ENCODE data around the gene ARHGEF25. TPM values are rescaled to one million over a fixed set of nuclear protein-coding genes. Genes with fewer than 3 reads are reported as not detected.
A peak's percentile ranks its signal among the peaks of the same experiment; 100 is the strongest.
"Not testable (repeated sequence)": the region's sequence is repeated elsewhere in the genome, so short reads cannot be mapped to it uniquely, and the experiment has no call there.

ARHGEF25 gene
- total RNA-seq (2014; rRNA removed; shearing (Covaris generic)): 8.5 and 11.7 TPM in 2 replicates

DNA sequence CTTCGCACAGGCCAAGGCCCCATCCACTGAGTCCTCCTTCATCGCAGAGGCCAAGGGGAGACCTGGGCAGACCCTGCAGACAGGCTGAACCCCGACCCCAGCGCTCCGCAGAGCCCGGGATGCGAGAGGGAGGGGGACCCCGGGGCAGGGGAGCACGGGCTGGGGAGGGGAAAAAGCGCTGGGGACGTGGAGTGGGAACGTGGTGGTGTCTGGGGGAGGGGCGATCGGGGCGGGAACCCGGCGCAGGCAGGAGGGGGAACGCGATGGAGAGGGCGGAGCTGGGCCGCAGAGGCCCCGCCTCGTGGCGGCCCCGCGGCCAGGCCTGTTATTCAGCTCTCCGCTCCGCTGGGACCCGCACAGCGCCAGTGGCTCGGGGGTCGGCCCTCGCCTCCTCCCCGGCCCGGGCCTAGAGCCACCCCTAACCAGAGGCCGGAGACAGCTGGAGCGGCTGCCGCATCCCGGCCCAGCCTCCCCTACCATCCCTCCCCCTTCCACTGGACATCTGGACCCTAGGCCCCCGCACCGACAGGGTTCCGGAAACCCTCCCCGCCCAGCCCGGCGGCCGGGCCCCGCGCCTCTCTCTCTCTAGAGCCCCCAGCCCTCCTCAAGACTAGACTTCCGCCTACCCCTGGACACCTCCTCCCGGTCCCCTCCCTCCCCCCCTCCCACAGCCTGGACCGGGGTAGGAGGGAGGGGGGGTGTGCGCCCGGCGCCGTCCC lies at the start of gene ARHGEF25:
Gene ARHGEF25, plus strand, starts transcription at position 328 of the 719 bp plus-strand sequence. CDS start 460 bp downstream, outside the sequence.
- no peak for DNase-seq (ENCODE audit: low spot score)

DNA sequence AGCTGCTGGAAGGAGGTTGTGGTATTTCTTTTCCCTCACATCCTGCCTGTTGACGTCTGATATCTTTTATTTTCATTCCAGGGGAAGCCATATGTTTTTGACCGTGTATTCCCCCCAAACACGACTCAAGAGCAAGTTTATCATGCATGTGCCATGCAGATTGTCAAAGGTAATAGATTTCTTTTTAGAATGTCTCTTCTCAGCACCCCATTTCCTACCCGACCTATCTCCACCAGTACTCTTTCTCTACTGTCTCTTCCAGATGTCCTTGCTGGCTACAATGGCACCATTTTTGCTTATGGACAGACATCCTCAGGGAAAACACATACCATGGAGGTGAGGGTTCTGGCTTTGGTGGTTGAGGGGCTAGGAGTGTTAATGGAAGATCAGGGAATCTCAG lies 47.9 kb upstream of the ARHGEF25 start:
- DNase-seq (ENCODE audit: low spot score): no peak

DNA sequence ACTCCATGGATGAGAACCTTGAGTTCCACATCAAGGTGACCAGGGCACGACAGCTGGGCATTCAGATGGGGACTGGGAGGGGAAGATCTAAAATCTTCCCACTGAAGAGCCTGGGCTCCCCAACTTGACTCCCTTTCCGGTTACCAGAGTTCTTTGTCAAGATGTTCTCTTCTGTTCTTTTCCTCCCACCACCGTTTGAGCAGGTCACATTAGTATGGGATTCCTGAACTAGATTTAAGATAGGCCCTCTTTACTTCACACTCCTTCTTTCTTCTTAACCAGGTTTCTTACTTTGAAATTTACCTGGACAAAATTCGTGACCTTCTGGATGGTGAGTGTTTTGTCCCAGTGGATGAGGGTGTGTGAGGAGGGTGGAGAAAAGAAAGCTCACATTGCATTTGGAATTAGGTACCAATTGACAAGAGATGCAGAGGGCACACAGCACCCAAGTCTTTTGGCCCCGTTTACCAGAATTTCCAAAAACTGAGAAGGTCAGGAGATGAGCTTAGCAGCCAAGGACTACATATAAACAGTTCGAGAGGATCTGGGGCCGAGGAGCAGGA lies 47.0 kb upstream of the ARHGEF25 start:
- DNase-seq (ENCODE audit: low spot score): no peak

DNA sequence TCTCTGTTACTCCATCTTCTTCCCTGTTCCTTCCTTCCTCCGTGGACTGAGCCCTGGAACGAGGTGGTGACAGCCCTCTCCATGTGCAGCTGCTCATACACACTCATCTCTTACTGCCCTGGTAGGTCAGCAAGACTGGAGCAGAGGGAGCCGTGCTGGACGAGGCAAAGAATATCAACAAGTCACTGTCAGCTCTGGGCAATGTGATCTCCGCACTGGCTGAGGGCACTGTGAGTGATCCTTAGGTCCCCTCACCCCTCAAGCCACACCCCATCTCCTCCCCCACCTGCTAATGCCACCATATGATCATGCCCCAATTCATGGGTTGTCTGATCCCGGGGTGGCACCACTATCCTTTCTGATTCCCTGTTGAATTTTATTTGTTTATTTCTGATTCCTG lies 42.4 kb upstream of the ARHGEF25 start:
- DNase-seq (ENCODE audit: low spot score): no peak

DNA sequence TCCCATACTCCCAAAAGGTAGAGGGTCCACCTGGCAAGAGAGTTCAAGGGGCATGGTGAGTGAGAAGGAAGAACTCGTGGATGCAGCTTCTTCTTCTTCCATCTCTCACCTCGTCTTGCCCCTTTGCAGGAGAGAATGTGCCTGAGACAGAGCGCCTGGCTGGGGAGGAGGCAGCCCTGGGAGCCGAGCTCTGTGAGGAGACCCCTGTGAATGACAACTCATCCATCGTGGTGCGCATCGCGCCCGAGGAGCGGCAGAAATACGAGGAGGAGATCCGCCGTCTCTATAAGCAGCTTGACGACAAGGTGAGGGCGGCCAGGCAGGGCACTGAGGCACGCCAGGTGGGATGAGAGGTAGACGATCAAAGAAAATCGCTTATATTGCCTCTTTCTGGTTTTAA lies 41.4 kb upstream of the ARHGEF25 start:
- no peak for DNase-seq (ENCODE audit: low spot score)

DNA sequence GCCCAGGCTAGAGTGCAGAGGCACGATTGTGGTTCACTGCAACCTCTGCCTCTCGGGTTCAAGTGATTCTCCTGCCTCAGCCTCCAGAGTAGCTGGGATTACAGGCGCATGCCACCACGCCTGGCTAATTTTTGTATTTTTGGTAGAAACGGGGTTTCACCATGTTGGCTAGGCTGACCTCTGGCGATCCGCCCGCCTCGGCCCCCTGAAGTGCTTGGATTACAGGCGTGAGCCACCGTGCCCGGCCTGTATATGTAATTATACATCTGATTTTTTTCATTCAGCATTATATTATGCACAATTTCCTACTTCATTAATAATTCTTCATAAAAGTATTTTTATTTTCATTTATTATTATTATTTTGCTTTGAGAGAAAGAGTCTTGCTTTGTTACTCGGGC lies 40.8 kb upstream of the ARHGEF25 start:
- not testable (repeated sequence) for DNase-seq (ENCODE audit: low spot score)

DNA sequence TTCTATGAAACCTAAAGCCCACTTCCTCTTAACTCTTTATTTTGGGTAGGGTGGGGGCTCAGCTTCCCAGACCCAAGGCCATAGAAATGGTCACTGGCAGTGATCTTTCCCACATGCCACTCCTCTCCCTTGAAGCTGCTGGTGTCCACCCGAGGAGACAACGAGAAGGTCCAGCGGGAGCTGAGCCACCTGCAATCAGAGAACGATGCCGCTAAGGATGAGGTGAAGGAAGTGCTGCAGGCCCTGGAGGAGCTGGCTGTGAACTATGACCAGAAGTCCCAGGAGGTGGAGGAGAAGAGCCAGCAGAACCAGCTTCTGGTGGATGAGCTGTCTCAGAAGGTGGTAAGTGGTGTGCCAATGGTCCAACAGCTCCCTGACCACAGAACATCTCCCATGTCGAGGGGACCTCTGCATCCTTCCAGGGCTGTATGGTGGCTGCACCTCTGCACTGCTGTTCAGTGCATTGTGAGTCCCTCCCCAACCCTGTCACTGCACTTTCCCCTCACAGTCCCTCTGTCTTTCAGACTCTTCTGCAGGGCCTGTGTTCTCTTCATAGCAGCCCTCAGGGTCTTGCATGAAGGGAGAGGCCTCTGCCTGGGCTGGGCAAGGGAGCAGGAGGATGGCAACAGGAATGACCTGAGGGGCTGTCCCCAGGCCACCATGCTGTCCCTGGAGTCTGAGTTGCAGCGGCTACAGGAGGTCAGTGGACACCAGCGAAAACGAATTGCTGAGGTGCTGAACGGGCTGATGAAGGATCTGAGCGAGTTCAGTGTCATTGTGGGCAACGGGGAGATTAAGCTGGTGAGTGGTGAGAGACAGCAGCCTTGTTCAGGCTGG lies 39.1 kb upstream of the ARHGEF25 start:
- DNase-seq (ENCODE audit: low spot score): no peak

DNA sequence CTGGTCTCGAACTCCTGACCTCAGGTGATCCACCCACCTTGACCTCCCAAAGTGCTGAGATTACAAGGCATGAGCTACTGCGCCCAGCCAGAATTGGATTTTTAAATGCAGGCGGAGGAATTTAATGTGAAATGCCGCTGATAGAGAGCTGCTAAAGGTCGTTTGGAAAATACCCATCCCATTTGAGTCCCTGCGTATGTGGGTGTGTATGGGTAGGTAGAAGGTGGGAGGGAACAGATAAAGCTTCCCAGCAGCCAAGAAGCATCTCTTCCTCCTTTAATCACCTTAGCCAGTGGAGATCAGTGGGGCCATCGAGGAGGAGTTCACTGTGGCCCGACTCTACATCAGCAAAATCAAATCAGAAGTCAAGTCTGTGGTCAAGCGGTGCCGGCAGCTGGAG lies 36.4 kb upstream of the ARHGEF25 start:
- DNase-seq (ENCODE audit: low spot score): no peak

DNA sequence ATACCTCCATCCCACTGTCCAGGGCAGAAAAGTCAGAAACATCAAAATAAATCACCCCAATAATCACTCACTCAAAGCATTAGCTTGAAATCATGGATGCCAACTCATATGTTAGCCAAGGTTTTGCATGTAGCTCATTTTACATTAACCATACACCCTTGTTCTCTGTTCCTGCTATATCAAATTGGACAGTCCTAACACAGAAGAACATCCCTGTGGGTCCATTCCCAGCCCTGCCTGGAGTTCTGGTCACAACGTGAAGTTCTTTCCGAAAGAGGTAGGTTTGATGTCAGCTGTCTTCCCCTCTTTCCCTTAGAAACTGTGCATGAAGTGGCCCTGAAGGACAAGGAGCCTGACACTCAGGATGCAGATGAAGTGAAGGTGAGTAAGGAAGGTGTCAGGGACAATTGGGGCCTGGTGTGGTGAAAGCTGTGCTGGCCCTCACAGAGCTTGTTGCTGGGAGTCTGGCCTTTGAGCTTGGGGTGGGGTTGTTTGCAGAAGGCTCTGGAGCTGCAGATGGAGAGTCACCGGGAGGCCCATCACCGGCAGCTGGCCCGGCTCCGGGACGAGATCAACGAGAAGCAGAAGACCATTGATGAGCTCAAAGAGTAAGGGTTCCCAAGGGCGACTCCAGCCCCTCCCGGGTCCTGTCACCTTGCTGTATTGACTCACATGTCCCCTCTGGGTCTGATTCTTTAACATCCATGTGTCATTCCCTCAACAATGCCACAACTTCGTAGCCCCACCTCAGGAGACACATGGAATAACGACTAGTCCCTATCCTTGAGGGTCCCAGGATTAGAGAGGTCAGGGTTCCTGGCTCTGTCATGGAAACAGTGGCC lies 35.2 kb upstream of the ARHGEF25 start:
- no peak for DNase-seq (ENCODE audit: low spot score)

DNA sequence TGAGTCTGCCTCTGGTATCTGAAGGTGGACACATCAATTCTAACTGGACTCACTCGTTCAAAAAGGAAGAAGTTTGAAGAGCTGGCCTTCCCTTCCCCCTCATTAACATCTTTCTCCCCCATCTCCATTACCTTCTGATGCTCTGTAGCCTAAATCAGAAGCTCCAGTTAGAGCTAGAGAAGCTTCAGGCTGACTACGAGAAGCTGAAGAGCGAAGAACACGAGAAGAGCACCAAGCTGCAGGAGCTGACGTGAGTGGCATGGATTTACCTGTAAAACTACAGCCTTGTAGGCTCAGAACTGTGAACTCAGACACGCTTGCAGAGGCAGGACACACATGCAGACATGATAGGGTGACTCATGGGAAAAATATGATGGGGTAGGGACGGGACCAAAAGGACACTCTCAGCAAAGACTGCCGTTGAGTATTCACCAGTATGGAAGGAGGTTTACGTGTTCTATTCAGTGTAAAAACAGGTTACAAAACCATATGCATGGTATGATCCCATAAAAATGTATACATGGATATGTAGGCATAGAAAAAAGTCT lies 34.5 kb upstream of the ARHGEF25 start:
- no peak for DNase-seq (ENCODE audit: low spot score)

DNA sequence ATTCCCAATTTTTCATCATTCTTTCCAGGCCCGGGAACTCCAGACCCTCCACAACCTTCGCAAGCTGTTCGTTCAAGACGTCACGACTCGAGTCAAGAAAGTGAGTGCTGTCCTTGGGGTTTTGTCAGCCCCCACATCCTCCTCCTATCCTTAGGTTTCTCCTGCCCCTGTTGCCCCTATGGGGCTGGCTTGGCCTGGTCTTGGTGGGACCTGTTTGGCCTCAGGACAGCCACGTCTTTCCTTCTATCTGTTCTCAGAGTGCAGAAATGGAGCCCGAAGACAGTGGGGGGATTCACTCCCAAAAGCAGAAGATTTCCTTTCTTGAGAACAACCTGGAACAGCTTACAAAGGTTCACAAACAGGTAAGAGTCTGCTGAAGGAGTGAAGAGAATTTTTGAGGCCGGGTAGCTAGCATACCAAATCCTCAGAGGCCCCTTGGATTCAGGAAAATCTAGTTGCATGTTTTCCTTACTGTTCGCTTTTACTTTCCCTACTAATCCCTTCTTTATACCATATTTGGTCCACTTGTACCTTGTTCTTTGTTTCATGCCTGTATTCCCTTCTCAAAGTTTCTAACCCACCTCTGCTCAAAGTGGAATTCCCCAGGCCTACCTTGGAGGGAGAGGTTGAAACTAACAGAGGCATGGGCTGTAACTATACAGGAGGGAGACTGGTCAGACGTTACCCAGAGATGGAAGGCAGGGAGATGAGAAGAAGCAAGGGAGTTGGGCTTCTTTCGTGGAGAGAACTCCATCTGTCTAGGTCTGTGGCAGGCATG lies 33.1 kb upstream of the ARHGEF25 start:
- no peak for DNase-seq (ENCODE audit: low spot score)

DNA sequence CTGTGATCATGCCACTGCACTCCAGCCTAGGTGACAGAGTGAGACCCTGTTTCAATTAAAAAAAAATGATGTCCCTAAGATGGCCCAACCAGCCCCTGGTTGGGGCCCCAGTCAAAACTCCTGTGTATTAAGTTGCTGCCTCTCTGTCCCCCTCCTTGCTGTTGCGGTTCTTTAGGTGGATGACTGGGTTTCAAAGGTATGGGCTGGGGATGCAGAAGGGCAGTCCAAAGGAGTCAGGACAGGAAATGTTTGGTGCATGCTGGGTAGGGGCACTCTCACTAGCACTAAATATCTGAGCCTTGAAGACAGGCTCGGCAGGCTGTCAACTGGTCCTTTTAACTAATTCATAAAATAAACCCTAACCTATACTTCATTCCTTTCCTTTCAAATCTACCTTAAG lies 32.2 kb upstream of the ARHGEF25 start:
- DNase-seq (ENCODE audit: low spot score): no peak

DNA sequence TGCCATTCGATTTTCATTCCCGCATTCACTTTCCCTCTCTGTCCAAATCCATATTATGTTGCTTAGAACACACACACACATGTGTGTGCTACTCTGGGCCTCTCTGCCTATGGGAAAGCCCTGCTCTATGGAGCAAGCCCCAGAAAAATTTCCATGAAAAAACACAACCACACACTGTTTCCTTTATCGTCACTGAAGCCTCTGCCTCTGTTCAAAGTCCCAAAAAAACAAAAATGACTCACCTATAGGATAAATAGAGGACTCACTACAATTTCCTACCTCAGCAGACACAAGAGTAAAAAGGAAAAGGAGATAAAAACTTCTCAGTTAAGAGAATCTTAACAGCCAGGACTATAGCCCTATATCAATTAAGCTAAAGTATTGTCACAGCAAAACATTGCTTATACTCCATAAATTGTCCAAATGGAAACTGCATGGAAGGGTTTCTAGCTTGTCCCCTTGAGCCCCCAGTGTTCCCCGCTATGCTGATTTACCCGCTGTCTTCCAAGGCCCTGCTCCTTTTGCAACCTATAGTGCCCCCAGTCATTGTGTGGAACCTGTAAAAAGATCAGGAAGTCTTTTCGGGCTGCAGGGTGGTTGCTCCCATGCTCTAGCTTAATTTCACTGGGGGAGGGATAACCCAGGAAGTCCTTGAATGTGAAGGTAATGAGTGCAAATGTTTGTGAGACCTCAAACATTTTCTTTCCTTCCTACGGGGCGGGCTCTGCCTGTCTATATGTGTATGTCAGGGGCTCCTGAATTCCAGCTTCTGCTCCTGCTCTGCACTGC lies 31.4 kb upstream of the ARHGEF25 start:
- no peak for DNase-seq (ENCODE audit: low spot score)

DNA sequence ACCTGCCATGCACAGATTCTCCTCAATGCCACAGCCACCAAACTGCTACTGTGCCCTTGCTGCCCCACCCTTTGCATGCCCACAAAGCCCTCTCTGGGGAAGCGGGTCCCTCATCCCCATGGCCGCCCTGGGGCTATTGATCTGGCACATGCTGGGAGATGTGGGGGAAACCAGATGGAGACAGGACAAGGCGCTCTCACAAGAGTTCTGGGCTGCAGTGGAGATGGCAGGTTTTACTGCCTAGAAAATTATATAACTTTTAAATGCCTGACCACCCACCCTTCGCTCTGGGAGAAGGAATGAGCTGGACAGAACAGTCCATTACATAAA lies 30.8 kb upstream of the ARHGEF25 start:
- DNase-seq (ENCODE audit: low spot score): no peak

DNA sequence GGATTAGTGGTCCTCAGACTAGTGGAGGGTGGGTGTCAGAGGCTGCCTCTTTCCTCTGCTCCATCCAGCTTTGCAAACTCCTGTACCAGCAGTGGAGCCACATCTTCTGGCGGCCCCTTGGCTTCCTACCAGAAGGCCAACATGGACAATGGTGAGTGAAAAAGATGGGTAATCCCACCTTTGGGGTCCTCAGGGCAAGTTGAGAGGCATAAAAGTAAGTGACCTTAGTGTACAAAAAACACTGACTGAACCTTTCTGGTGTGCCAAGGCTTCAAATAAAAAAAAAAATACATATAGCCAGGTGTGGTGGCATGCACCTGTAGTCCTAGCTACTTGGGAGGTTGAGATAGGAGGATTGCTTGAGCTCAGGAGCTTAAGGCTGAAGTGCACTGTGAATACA lies 29.4 kb upstream of the ARHGEF25 start:
- DNase-seq (ENCODE audit: low spot score): no peak

DNA sequence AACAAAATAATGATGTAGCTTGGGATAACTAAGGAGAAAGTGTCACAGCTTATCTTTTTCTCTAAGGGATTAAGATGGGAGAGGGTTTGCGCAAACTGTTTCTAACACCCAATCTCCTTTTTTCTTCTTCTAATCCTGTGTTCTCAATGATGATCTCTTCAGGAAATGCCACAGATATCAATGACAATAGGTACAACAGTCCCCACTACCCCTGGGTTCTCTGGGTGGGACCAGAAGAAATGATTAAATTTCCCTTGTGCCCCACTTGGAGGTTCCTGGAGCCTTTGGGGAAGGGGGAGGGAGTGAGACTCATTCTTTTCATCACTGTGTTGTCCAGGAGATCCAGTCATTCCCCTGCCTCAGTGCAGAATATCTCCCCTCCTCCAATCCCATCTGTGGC lies 28.8 kb upstream of the ARHGEF25 start:
- DNase-seq (ENCODE audit: low spot score): no peak

DNA sequence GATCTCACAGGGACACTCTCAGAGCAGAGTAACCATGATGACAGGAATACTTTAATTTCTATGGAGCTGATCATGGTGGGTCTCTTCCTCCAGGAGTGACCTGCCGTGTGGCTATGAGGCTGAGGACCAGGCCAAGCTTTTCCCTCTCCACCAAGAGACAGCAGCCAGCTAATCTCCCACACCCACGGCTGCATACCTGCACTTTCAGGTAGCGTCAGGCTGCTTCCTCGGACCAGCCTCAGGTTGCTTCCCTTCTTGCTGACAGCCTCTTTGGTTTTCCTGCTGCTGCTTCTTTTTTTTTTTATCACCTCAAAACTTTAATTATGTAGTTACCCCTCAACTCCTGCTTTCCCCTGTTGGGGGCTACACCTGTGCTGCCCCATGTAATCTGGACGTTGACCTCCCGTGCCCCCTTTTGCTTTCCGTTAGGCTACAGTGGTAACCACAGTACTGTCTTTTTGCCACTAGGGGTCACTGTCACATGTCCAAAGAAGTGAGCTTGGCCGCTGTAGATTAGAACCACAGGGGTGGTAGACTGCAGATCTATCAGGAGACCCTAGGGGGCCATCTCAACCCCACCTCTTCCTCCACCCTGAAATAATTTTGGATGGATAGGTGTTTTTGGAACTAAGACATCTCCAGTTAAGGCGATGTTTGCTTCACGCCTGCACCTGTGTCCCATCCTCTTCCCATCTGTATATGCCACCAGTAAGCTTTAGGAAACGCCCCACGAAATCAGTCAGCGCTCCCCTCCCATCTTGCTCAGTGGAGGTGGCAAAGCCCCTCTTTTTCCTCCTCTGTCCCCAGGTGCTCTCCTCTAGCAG lies 28.0 kb upstream of the ARHGEF25 start:
- peak; percentile 69 for DNase-seq (ENCODE audit: low spot score)

DNA sequence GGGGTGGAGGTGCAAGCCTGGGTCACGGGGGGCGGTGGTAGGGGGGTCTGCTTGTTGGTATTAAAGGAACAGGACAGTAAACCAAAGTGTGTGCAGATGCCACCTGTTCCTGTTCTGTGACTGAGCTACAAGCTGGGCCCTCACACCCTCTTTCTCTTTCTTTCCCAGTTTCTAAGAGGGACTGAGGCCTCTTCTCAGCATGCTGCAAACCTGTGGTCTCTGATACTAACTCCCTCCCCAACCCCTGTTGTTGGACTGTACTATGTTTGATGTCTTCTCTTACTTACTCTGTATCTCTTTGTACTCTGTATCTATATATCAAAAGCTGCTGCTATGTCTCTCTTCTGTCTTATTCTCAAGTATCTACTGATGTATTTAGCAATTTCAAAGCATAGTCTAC lies 27.2 kb upstream of the ARHGEF25 start:
- no peak for DNase-seq (ENCODE audit: low spot score)

DNA sequence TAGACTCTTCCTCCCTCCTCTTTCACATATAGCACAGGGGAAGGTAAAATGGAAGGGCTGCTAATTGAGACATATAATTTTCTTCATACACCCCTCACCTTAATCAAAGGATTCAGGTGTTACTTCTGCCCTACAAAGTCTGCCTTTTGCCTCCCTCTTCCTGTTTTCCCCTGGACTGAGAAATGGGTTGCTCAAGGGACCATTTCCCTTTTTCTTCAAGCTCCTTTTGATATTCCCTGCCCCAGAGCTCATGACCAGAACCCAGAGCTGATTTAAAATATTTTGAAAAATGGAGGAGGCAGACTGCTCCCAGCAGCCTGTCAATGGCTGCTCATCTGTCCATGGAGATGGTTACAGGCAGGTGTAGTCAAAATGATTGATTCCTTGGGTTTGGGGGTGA lies 26.5 kb upstream of the ARHGEF25 start:
- no peak for DNase-seq (ENCODE audit: low spot score)

All from H4 (cell line).